Activated gamma-delta T cell treated with anti-CD3 and anti-CD28 coated beads, Interleukin-2, amount 50 U/mL, for 16 hours (primary cell): ENCODE results near the gene SLC16A7.
"Not testable (repeated sequence)": the region's sequence is repeated elsewhere in the genome, so short reads cannot be mapped to it uniquely, and the experiment has no call there.

Source experiments
- DNase-seq: peaks from one replicate; pipeline ENCODE4 v3.0.0-alpha.2; 2020; ENCODE audit warnings: low read depth

The SLC16A7 gene

GRCh38 chr12:59595883-59596540 lies at the start of gene SLC16A7:
Gene SLC16A7, plus strand, starts transcription at chr12:59596029. Its CDS starts 108,773 bp downstream, at chr12:59704802.
- peak; percentile 74 for DNase-seq

- DNase-seq = no peak
Observed at GRCh38 chr12:59548930-59549329, 46.9 kb upstream of the SLC16A7 start.

GRCh38 chr12:59559696-59560095 lies 36.1 kb upstream of the SLC16A7 start:
- no peak for DNase-seq

- no peak for DNase-seq
Observed at GRCh38 chr12:59570145-59570544, 25.7 kb upstream of the SLC16A7 start.

- DNase-seq = no peak
Observed at GRCh38 chr12:59574406-59574805, 21.4 kb upstream of the SLC16A7 start.

- no peak for DNase-seq
Observed at GRCh38 chr12:59575826-59576225, 20.0 kb upstream of the SLC16A7 start.

- no peak for DNase-seq
Observed at GRCh38 chr12:59578254-59578653, 17.6 kb upstream of the SLC16A7 start.

GRCh38 chr12:59579631-59580030 lies 16.2 kb upstream of the SLC16A7 start:
- no peak for DNase-seq

- no peak for DNase-seq
Observed at GRCh38 chr12:59580050-59580449, 15.8 kb upstream of the SLC16A7 start.

- DNase-seq = no peak
Observed at GRCh38 chr12:59583003-59583712, 12.7 kb upstream of the SLC16A7 start.

- DNase-seq = no peak
Observed at GRCh38 chr12:59587710-59588109, 8.1 kb upstream of the SLC16A7 start.

- DNase-seq = no peak
Observed at GRCh38 chr12:59593761-59594160, 2.1 kb upstream of the SLC16A7 start.

- DNase-seq = no peak
Observed at GRCh38 chr12:59594943-59595500, 807 bp upstream of the SLC16A7 start.

GRCh38 chr12:59595565-59595882 lies 305 bp upstream of the SLC16A7 start:
- DNase-seq = no peak

GRCh38 chr12:59597385-59597781 lies 1.6 kb downstream of the SLC16A7 start:
- DNase-seq = peak; percentile 59

GRCh38 chr12:59600171-59600570 lies 4.3 kb downstream of the SLC16A7 start:
- no peak for DNase-seq

- no peak for DNase-seq
Observed at GRCh38 chr12:59603754-59604153, 7.9 kb downstream of the SLC16A7 start.

- DNase-seq = not testable (repeated sequence)
Observed at GRCh38 chr12:59612823-59613434, 17.1 kb downstream of the SLC16A7 start.

GRCh38 chr12:59615392-59616165 lies 19.8 kb downstream of the SLC16A7 start:
- no peak for DNase-seq

GRCh38 chr12:59619461-59620240 lies 23.8 kb downstream of the SLC16A7 start:
- DNase-seq = no peak

- no peak for DNase-seq
Observed at GRCh38 chr12:59620326-59620725, 24.5 kb downstream of the SLC16A7 start.
